GM12878 (cell line): ENCODE data around the gene DIAPH1. TPM values are rescaled to one million over a fixed set of nuclear protein-coding genes. Genes with fewer than 3 reads are reported as not detected.

Experiments
- ATF2 ChIP-seq: IDR thresholded peaks from 2 replicates; pipeline ENCODE4 v1.6.1; 2012; ENCODE audit warnings: low read length, inconsistent platforms
- BHLHE40 ChIP-seq, 2 experiments: fragments of 450-650 bp in 1 of 2; IDR thresholded peaks; 2 replicates each; pipeline ENCODE4 v1.6.1; 2011 to 2017; ENCODE audit warnings: low read depth in 2 of 2, borderline replicate concordance in 1 of 2, improper control_type of control experiment in 1 of 2, low read length in 1 of 2, mild to moderate bottlenecking in 1 of 2
- CREM ChIP-seq: IDR thresholded peaks from 2 replicates; pipeline ENCODE4 v1.6.1; 2014; ENCODE audit warnings: antibody characterized with exemption, low read depth
- DPF2 ChIP-seq: fragments of 450-650 bp; IDR thresholded peaks from 2 replicates; pipeline ENCODE4 v1.6.1; 2017; ENCODE audit warnings: mild to moderate bottlenecking
- EP300 ChIP-seq, 2 experiments: fragments of 150-350 bp in 1 of 2; IDR thresholded peaks; 2 replicates each; pipeline ENCODE4 v1.6.1; 2011 to 2012; ENCODE audit warnings: low read depth in 2 of 2, low read length in 2 of 2, borderline replicate concordance in 1 of 2, improper control_type of control experiment in 1 of 2, inconsistent platforms in 1 of 2; ENCODE audit not compliant: control insufficient read depth in 1 of 2
- FOS ChIP-seq: IDR thresholded peaks from 3 replicates; pipeline ENCODE4 v1.6.1; 2011; ENCODE audit warnings: borderline replicate concordance; ENCODE audit not compliant: insufficient read length; ENCODE audit errors: extremely low read depth
- GABPA ChIP-seq: IDR thresholded peaks from 2 replicates; pipeline ENCODE4 v1.6.1; 2014; ENCODE audit warnings: antibody characterized with exemption, low read depth, mild to moderate bottlenecking, inconsistent platforms
- IKZF2 ChIP-seq, 2 experiments: fragments of 450-650 bp; IDR thresholded peaks; 2 replicates each; pipeline ENCODE4 v1.6.1; 2017; ENCODE audit warnings: mild to moderate bottlenecking in 2 of 2, moderate library complexity in 2 of 2
- MAX ChIP-seq: IDR thresholded peaks from 2 replicates; pipeline ENCODE4 v1.6.1; 2012; ENCODE audit warnings: low read depth, low read length, improper control_type of control experiment
- NFXL1 ChIP-seq: fragments of 450-650 bp; IDR thresholded peaks from 2 replicates; pipeline ENCODE4 v1.6.1; 2017; ENCODE audit warnings: antibody characterized with exemption, mild to moderate bottlenecking, borderline replicate concordance
- NKRF ChIP-seq: fragments of 450-650 bp; conservative IDR thresholded peaks from 2 replicates; pipeline ENCODE4 v1.6.1; 2017; ENCODE audit warnings: mild to moderate bottlenecking, moderate library complexity
- NRF1 ChIP-seq: conservative IDR thresholded peaks from 2 replicates; pipeline ENCODE4 v1.6.1; 2011; ENCODE audit warnings: mild to moderate bottlenecking, low read depth, low read length, improper control_type of control experiment
- PAX8 ChIP-seq: fragments of 450-650 bp; IDR thresholded peaks from 2 replicates; pipeline ENCODE4 v1.6.1; 2017; ENCODE audit warnings: mild to moderate bottlenecking, moderate library complexity
- POLR2AphosphoS2 ChIP-seq: IDR thresholded peaks from 2 replicates; pipeline ENCODE4 v1.6.1; 2011; ENCODE audit warnings: low read depth, mild to moderate bottlenecking, low read length, improper control_type of control experiment, moderate library complexity
- RAD21 ChIP-seq: IDR thresholded peaks from 2 replicates; pipeline ENCODE4 v1.6.1; 2011; ENCODE audit warnings: mild to moderate bottlenecking, low read depth, low read length, moderate library complexity; ENCODE audit not compliant: insufficient read depth
- RAD51 ChIP-seq: fragments of 450-650 bp; IDR thresholded peaks from 2 replicates; pipeline ENCODE4 v1.6.1; 2016; ENCODE audit warnings: moderate library complexity, mild to moderate bottlenecking, inconsistent platforms
- SKIL ChIP-seq: fragments of 450-650 bp; IDR thresholded peaks from 2 replicates; pipeline ENCODE4 v1.6.1; 2017; ENCODE audit warnings: mild to moderate bottlenecking, low read depth, inconsistent platforms; ENCODE audit not compliant: poor library complexity, severe bottlenecking
- SREBF2 ChIP-seq: IDR thresholded peaks from 2 replicates; pipeline ENCODE4 v1.6.1; 2012; ENCODE audit warnings: mild to moderate bottlenecking, low read length
- STAT3 ChIP-seq: IDR thresholded peaks from 2 replicates; pipeline ENCODE4 v1.6.1; 2011; ENCODE audit warnings: low read depth, low read length, improper control_type of control experiment
- SUPT20H ChIP-seq: IDR thresholded peaks from 2 replicates; pipeline ENCODE4 v1.6.1; 2011; ENCODE audit warnings: low read depth, mild to moderate bottlenecking, low read length, moderate library complexity, borderline replicate concordance; ENCODE audit not compliant: control insufficient read depth
- TAF1 ChIP-seq: IDR thresholded peaks from 2 replicates; pipeline ENCODE4 v1.6.1; 2011; ENCODE audit warnings: mild to moderate bottlenecking, low read depth, low read length, borderline replicate concordance
- USF2 ChIP-seq: IDR thresholded peaks from 2 replicates; pipeline ENCODE4 v1.6.1; 2011; ENCODE audit warnings: low read depth, low read length, improper control_type of control experiment, borderline replicate concordance
- ZNF207 ChIP-seq: fragments of 450-650 bp; IDR thresholded peaks from 2 replicates; pipeline ENCODE4 v1.6.1; 2014; ENCODE audit warnings: antibody characterized with exemption, mild to moderate bottlenecking, borderline replicate concordance
- ZNF384 ChIP-seq: IDR thresholded peaks from 2 replicates; pipeline ENCODE4 v1.6.1; 2012; ENCODE audit warnings: low read depth, mild to moderate bottlenecking, low read length, improper control_type of control experiment, borderline replicate concordance
- ZNF622 ChIP-seq: fragments of 450-650 bp; IDR thresholded peaks from 2 replicates; pipeline ENCODE4 v1.6.1; 2017; ENCODE audit warnings: mild to moderate bottlenecking, inconsistent platforms
- polyA plus RNA-seq, 11 experiments: library from polyadenylated mRNA; depleted of rRNA in 4 of 11; unstranded in 6 of 11; stranded (reverse) in 5 of 11; fragments of >200 nt; fragmentation: Nextera tagmentation in 4 of 11; fragmentation: Illumina TruSeq in 1 of 11; extraction: Ambion mirVana in 4 of 11; extraction: Trizol in 1 of 11; gene quantifications; 1 replicate in 1 of 11; 2 replicates in 10 of 11; pipeline versions ENCODE4 v1.2.1 to v1.2.3, GENCODE V29; 2011 to 2016; ENCODE audit warnings: inconsistent platforms in 2 of 11, missing spikeins in 2 of 11, low read depth in 1 of 11
- total RNA-seq, 4 experiments: library from RNA; depleted of rRNA in 3 of 4; stranded (reverse); fragments of >200 nt in 3 of 4; fragmentation: Illumina TruSeq in 1 of 4; extraction: Trizol in 1 of 4; gene quantifications; 2 replicates each; pipeline versions ENCODE4 v1.2.1 to v1.2.3, GENCODE V29; 2013 to 2021

Gene DIAPH1
- total and polyA plus RNA-seq, 10 of the 15 experiments (the other 5 are each of a cell fraction or from before 2014, with no cell fraction given): 37.8 to 168 (median 59.0) TPM

GRCh38 chr5:141529873-141530272, 88.9 kb downstream of the DIAPH1 start (continued):
- TF ChIP-seq EP300 (IDR thresholded peaks at IDR 0.05; ENCODE audit: borderline replicate concordance in 1 of 2, control insufficient read depth in 1 of 2, low read depth in 2 of 2, low read length in 2 of 2) (no peak), ZNF622 (no peak), GABPA (no peak), NFXL1 (no peak), ZNF384 (no peak), BHLHE40 (IDR thresholded peaks at IDR 0.05; ENCODE audit: borderline replicate concordance in 1 of 2, low read depth in 2 of 2, low read length in 1 of 2) (0 out of 4 replicates have a peak, but pooled peaks of 1 of the 2 experiments have one; percentile 61), USF2 (no peak), NRF1 (no peak), MAX (no peak), ZNF207 (no peak), TAF1 (no peak), ATF2 (no peak), NKRF (no peak), STAT3 (no peak), IKZF2 (IDR thresholded peaks at IDR 0.05) (peak; percentile 52 to 55; a peak in 2 of 4 replicates), SKIL (no peak), FOS (no peak), RAD21 (no peak), SREBF2 (no peak), RAD51 (no peak), DPF2 (no peak), PAX8 (no peak), POLR2AphosphoS2 (no peak), SUPT20H (no peak), CREM (peak; percentile 52; the same call in 1 of the 2 replicates)
